ENCODE results near the gene AP5S1. TPM values are rescaled to one million over a fixed set of nuclear protein-coding genes. Genes with fewer than 3 reads are reported as not detected.

The AP5S1 gene
- total and polyA plus RNA-seq, 2 of the 13 experiments (the other 11 are each of a cell fraction or from before 2014, with no cell fraction given) = 7.9 to 23.2 TPM

DNA sequence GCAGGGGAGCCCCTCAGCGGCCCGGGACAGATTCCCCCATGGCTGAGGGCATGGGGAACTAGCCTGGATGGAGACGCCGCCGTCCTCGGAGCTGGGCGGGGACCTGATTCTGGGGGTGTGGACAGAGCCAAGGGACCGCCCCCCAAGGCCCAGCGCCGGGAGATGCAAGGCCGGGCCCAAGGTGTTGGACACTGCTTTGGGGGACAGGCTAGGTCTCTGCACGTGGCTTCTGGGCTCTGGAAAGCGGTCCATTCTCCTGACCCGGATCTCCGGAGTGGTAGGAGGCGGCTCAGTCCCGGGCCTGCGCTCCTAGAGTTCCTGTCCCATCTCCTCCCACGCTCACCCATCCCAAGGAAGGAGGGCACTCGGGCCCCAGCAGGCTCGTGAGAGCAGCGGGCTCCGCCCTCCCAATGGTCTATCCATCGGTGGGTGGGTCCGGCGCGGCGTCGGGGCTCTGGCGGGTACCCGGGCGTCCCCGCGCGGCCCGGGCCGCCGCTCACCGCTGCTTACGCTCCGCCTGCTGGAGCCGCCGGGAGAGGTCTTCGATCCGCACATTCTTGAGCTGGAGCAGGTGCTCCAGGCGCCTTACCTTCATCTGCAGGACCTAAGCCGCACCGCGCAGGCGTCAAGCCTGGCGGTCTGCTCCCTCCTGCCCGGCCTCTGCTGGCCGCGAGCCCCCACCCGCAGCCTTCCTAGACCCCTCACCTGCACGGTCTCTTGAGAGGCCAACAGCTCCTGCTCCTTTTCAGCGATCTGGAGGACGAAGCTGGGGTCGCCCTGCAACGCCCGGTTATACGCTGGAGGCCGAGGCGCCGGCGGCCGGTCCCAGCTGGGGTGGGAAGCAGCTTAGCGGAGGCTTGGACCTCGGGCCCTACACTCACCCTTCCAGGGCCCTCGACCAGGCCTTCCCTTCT lies 42.4 kb upstream of the AP5S1 start (continued):
- TF ChIP-seq NFKB2 (CRISPR knock-in tag; IDR thresholded peaks at IDR 0.05; ENCODE audit: borderline replicate concordance) (0 out of 2 replicates have a peak, but pooled peaks have one; percentile 77), ZSCAN20 (CRISPR knock-in tag; IDR thresholded peaks at IDR 0.05; ENCODE audit: borderline replicate concordance) (peak; percentile 58; the same call in 1 of the 2 replicates), FIP1L1 (IDR thresholded peaks at IDR 0.05; ENCODE audit: borderline replicate concordance, insufficient read depth, low read depth, low read length) (no peak), ZKSCAN1 (IDR thresholded peaks at IDR 0.05; ENCODE audit: low read length) (no peak), ZNF251 (CRISPR knock-in tag; IDR thresholded peaks at IDR 0.05) (no peak), EED (CRISPR knock-in tag; IDR thresholded peaks at IDR 0.05) (0 out of 2 replicates have a peak, but pooled peaks have one; percentile 22), JUN (CRISPR knock-in tag; IDR thresholded peaks at IDR 0.05) (no peak), HNF4G (IDR thresholded peaks at IDR 0.05; ENCODE audit: borderline replicate concordance, low read depth, low read length) (no peak), HNF4G (CRISPR knock-in tag; IDR thresholded peaks at IDR 0.05; ENCODE audit: borderline replicate concordance, low read depth) (no peak), TBP (CRISPR knock-in tag; IDR thresholded peaks at IDR 0.05) (no peak), PATZ1 (CRISPR knock-in tag; IDR thresholded peaks at IDR 0.05) (0 out of 2 replicates have a peak, but pooled peaks have one; percentile 24), SRSF9 (IDR thresholded peaks at IDR 0.05; ENCODE audit: borderline replicate concordance, insufficient read depth, low read depth, low read length, poor library complexity, severe bottlenecking) (no peak), ZNF34 (CRISPR knock-in tag; IDR thresholded peaks at IDR 0.05; ENCODE audit: borderline replicate concordance) (0 out of 2 replicates have a peak, but pooled peaks have one; percentile 62), ADNP (CRISPR knock-in tag; IDR thresholded peaks at IDR 0.05) (no peak), ZZZ3 (CRISPR knock-in tag; IDR thresholded peaks at IDR 0.05; ENCODE audit: borderline replicate concordance) (no peak), NFE2L2 (IDR thresholded peaks at IDR 0.05; ENCODE audit: low read length) (no peak), SAP130 (CRISPR knock-in tag; IDR thresholded peaks at IDR 0.05; ENCODE audit: low read depth) (no peak; the same call in 1 of the 2 replicates), CAMTA2 (CRISPR knock-in tag; IDR thresholded peaks at IDR 0.05; ENCODE audit: borderline replicate concordance) (no peak), ZKSCAN8 (CRISPR knock-in tag; IDR thresholded peaks at IDR 0.05; ENCODE audit: borderline replicate concordance) (no peak), FOXO1 (CRISPR knock-in tag; IDR thresholded peaks at IDR 0.05) (no peak)
- TF ChIP-seq, protein P1, sequence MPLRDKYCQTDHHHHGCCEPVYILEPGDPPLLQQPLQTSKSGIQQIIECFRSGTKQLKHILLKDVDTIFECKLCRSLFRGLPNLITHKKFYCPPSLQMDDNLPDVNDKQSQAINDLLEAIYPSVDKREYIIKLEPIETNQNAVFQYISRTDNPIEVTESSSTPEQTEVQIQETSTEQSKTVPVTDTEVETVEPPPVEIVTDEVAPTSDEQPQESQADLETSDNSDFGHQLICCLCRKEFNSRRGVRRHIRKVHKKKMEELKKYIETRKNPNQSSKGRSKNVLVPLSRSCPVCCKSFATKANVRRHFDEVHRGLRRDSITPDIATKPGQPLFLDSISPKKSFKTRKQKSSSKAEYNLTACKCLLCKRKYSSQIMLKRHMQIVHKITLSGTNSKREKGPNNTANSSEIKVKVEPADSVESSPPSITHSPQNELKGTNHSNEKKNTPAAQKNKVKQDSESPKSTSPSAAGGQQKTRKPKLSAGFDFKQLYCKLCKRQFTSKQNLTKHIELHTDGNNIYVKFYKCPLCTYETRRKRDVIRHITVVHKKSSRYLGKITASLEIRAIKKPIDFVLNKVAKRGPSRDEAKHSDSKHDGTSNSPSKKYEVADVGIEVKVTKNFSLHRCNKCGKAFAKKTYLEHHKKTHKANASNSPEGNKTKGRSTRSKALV (CRISPR knock-in tag; IDR thresholded peaks at IDR 0.05) = 0 out of 2 replicates have a peak, but pooled peaks have one; percentile 83
- TF ChIP-seq, protein P2, sequence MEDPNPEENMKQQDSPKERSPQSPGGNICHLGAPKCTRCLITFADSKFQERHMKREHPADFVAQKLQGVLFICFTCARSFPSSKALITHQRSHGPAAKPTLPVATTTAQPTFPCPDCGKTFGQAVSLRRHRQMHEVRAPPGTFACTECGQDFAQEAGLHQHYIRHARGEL (CRISPR knock-in tag; IDR thresholded peaks at IDR 0.05) = peak; percentile 72
- TF ChIP-seq, protein P3, sequence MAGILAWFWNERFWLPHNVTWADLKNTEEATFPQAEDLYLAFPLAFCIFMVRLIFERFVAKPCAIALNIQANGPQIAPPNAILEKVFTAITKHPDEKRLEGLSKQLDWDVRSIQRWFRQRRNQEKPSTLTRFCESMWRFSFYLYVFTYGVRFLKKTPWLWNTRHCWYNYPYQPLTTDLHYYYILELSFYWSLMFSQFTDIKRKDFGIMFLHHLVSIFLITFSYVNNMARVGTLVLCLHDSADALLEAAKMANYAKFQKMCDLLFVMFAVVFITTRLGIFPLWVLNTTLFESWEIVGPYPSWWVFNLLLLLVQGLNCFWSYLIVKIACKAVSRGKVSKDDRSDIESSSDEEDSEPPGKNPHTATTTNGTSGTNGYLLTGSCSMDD (CRISPR knock-in tag; IDR thresholded peaks at IDR 0.05) = no peak

Data from HepG2 (cell line).